Cardiac muscle cell (in vitro differentiated cells and primary cell): ENCODE measurements around the gene DNAJC17. TPM values are rescaled to one million over a fixed set of nuclear protein-coding genes. Genes with fewer than 3 reads are reported as not detected.

Experiments
- DNase-seq, 2 donors: peaks; one replicate each; pipeline versions ENCODE4 v3.0.0 to v3.0.0-alpha.2; 2010 to 2017; ENCODE audit warnings: low read depth in 1 of 2, low spot score in 1 of 2
- H3K27ac ChIP-seq: fragments of 200-600 bp; sonication (generic); 2 replicates; pipeline ENCODE4 v1.5.1; 2016
- H3K27me3 ChIP-seq: fragments of 200-600 bp; sonication (generic); 2 replicates; pipeline ENCODE4 v1.6.0; 2016; ENCODE audit warnings: control low read depth
- H3K36me3 ChIP-seq: fragments of 200-600 bp; sonication (generic); 2 replicates; pipeline ENCODE4 v1.5.1; 2016; ENCODE audit warnings: control low read depth
- H3K4me1 ChIP-seq: fragments of 200-600 bp; sonication (generic); 2 replicates; pipeline ENCODE4 v1.8.1; 2017; ENCODE audit warnings: low read depth, mild to moderate bottlenecking, mixed run types
- H3K4me3 ChIP-seq: fragments of 200-600 bp; sonication (generic); 2 replicates; pipeline ENCODE4 v1.5.1; 2016; ENCODE audit warnings: mild to moderate bottlenecking
- H3K9me3 ChIP-seq: fragments of 200-600 bp; sonication (generic); 2 replicates; pipeline ENCODE4 v1.5.1; 2017; ENCODE audit warnings: low read depth, mild to moderate bottlenecking, control low read depth
- polyA plus RNA-seq: library from polyadenylated mRNA; unstranded; fragments of >200 nt; fragmentation: Nextera tagmentation; extraction: Ambion mirVana; gene quantifications from 2 replicates; pipeline ENCODE4 v1.2.1, GENCODE V29; 2016
- total RNA-seq: library from RNA; depleted of rRNA; stranded (reverse); fragments of >200 nt; gene quantifications from 2 replicates; pipeline ENCODE4 v1.2.3, GENCODE V29; 2016
- TF ChIP-seq, protein P1 (sequence below): IDR thresholded peaks from 2 replicates; pipeline ENCODE4 v1.5.1; 2012; ENCODE audit warnings: low read depth, mild to moderate bottlenecking, low read length

DNAJC17 gene
- total and polyA plus RNA-seq, 2 experiments from 2014 or later: 57.2 to 58.2 TPM

DNA sequence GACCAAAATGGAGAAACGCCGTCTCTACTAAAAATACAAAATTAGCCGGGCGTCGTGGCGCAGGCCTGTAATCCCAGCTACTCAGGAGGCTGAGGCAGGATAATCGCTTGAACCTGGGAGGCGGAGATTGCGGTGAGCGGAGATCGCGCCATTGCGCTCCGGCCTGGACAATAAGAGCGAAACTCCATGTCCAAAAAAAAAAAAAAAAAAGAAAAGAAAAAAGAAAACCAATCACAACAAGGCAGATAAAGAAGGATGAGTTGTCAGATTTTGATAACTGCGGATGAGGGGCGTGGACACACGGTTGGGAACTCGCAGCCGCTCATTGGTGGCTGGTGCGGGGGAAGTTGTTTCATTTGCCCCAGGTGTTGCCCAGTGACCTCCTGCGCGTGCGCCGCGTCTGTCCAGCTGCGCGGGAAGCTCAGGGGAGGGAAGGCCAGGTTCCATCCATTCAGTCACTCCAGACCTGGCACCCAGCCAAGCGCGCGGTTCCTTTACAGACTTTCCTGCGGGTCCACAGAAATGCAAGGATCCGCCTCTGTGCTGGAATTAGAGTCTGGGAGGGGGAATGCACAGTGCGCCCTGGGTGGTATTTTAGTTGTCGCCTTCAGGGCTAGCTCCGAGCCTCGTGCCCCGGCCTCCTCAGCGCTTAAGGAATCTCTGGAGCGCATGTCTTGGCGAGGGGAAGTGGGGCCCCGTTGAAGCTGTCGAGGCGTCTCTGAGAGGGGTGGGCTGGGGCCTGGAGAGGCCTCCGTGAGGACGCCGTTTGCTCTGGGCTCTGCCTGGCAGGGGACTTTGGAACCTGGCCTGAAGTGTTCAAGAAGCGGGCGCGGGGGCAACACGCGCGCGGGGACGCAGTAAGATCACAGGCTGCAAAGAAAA, 44.1 kb downstream of the DNAJC17 start:
- peak in 1 of 2 donors; percentile 68 for DNase-seq
- peak overlapping the region; percentile 51 for H3K4me3 ChIP-seq
- TF ChIP-seq, protein P1, sequence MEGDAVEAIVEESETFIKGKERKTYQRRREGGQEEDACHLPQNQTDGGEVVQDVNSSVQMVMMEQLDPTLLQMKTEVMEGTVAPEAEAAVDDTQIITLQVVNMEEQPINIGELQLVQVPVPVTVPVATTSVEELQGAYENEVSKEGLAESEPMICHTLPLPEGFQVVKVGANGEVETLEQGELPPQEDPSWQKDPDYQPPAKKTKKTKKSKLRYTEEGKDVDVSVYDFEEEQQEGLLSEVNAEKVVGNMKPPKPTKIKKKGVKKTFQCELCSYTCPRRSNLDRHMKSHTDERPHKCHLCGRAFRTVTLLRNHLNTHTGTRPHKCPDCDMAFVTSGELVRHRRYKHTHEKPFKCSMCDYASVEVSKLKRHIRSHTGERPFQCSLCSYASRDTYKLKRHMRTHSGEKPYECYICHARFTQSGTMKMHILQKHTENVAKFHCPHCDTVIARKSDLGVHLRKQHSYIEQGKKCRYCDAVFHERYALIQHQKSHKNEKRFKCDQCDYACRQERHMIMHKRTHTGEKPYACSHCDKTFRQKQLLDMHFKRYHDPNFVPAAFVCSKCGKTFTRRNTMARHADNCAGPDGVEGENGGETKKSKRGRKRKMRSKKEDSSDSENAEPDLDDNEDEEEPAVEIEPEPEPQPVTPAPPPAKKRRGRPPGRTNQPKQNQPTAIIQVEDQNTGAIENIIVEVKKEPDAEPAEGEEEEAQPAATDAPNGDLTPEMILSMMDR: no peak

GRCh38 chr15:40759961-40760360, 47.3 kb downstream of the DNAJC17 start:
- TF ChIP-seq, protein P1: no peak
- Histone ChIP-seq H3K36me3 (no peaks in the 10 kb centered on the region), H3K4me1 (peaks cover 3% of the 10 kb centered on the region), H3K27me3 (no peaks in the 10 kb centered on the region), H3K27ac (no peak overlapping the region), H3K9me3 (no peaks in the 10 kb centered on the region), H3K4me3 (no peak overlapping the region)
- DNase-seq: no peak

More for the DNA sequence above, 44.1 kb downstream of the DNAJC17 start:
- H3K9me3 ChIP-seq: no peaks in the 10 kb centered on the region
- H3K36me3 ChIP-seq: no peaks in the 10 kb centered on the region
- H3K27me3 ChIP-seq: no peaks in the 10 kb centered on the region
- peaks cover 3% of the 10 kb centered on the region for H3K4me1 ChIP-seq
- peak overlapping the region; percentile 77 for H3K27ac ChIP-seq

DNA sequence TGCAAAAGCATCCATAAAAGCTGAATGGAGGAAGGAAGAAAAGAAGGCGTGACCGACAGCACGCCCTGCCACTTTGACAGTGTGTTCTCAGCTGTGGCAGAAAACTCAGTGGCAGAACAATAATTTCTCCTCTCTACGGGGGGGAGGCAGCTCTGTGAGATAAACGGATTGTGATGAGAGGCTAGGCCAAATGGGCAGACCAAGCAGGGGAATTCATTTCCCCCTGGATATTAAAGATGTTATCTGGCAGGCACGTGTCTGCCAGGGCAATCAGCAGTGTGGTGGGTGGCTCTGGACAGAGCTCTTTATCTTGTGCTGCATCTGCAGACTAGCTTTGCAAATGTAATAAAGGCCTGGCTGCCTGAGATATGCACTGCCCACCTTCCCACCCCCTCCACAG, 50.3 kb downstream of the DNAJC17 start:
- H3K4me3 ChIP-seq: no peak overlapping the region
- H3K9me3 ChIP-seq: no peaks in the 10 kb centered on the region
- DNase-seq: no peak
- H3K27me3 ChIP-seq: no peaks in the 10 kb centered on the region
- H3K27ac ChIP-seq: no peak overlapping the region
- TF ChIP-seq, protein P1: no peak
- H3K4me1 ChIP-seq: no peaks in the 10 kb centered on the region
- no peaks in the 10 kb centered on the region for H3K36me3 ChIP-seq

DNA sequence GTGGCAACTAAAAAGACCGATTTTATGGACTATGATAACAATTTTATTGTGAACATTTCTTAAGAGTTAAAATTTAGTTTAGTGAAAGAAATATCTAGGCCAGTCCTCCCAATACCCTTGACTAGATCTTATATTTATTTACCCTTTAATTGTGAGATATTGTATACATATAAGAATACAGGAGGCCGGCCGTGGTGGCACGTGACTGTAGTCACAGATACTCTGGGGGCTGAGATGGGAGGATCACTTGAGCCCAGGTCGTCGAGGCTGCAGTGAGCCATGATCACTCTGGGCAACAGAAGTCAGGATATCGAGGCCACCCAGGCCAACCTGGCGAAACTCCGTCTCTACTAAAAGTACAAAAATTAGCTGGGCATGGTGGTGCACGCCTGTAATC, 51.5 kb downstream of the DNAJC17 start:
- peaks cover under 1% of the 10 kb centered on the region for H3K36me3 ChIP-seq
- H3K9me3 ChIP-seq: no peaks in the 10 kb centered on the region
- DNase-seq: no peak
- TF ChIP-seq, protein P1: no peak
- peak overlapping the region; percentile 74 for H3K27ac ChIP-seq
- no peaks in the 10 kb centered on the region for H3K4me1 ChIP-seq
- H3K4me3 ChIP-seq: peak overlapping the region; percentile 77
- no peaks in the 10 kb centered on the region for H3K27me3 ChIP-seq

DNA sequence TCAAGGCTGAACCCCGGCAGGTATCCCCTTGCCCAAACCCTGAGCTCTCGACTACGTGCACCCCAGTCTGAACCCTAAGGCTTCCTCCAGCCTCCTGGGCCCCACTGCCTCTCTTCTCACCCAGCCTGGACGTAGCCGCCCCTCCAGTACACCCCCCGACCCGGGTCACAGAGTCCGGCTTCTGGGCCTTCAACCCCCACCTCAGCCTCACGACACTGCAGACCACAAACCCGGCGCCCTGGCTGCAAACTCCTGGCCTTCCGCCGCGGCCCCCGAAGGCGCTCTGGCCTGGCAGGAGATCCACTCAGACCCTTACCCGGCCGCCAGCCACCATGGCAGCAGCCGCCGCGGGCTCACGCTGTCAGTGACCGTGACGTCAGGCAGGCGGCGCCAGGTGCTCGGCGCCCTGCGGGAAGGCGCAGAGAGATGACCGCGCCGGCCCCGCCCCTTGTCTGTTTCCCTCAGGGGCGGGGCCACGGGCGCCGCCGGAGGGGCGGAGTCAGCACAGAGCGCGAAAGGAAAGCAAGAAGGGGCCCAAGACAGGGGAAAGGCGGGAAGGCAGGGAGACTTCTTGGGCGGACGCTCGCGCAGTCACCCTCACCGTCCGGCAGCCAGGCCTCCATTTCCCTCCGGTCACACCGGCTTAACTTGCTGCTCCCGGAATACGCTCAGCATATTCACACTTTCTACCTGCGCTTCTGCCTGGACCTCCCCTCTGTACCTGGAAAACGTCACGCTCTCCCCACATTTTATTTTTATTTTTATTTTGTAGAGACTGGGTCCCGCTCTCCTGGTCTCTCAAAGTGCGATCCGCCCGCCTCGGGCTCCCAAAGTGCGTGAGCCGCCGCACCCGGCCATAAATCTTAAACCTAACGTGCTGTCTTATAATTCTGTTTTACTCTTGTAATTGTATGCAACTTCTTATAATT, 52.1 kb downstream of the DNAJC17 start, which contains the start of gene RMDN3:
RMDN3 (minus strand) TSS at position 372 of the 929 bp plus-strand sequence. CDS start 471 bp downstream, outside the sequence.
- Histone ChIP-seq H3K4me3 (peak within 1 kb of the TSS; percentile 77), H3K9me3 (no peaks in the 10 kb centered on the region), H3K36me3 (peaks cover 6% of the 10 kb centered on the region), H3K27me3 (no peaks in the 10 kb centered on the region), H3K4me1 (no peaks in the 10 kb centered on the region), H3K27ac (peak within 1 kb of the TSS; percentile 76)
- DNase-seq: peak; percentile 95 to 97
- TF ChIP-seq, protein P1: no peak
